Natural killer cell (primary cell): ENCODE data around the gene CCDC9B. TPM values are rescaled to one million over a fixed set of nuclear protein-coding genes. Genes with fewer than 3 reads are reported as not detected.

Experiments used
- ATAC-seq, 3 donors: fragments of 150-1000 bp in 2 of 3; fragments of 200-7000 bp in 1 of 3; cut with Tn5 transposase; 1 replicate in 1 of 3; 2 replicates in 2 of 3; pipeline ENCODE4 v1.10.0; 2021; ENCODE audit warnings: mild to moderate bottlenecking in 2 of 3, moderate library complexity in 2 of 3
- DNase-seq, 2 donors: peaks; one replicate each; pipeline versions ENCODE4 v3.0.0 to v3.0.0-alpha.2; 2013 to 2021; ENCODE audit warnings: mixed read lengths in 1 of 2
- H3K27ac ChIP-seq: one replicate; pipeline ENCODE4 v1.5.1; 2013; ENCODE audit warnings: mild to moderate bottlenecking, low read length
- H3K27me3 ChIP-seq: one replicate; pipeline ENCODE4 v1.6.1; 2013; ENCODE audit warnings: low read length; ENCODE audit not compliant: control insufficient read depth, insufficient read depth
- H3K36me3 ChIP-seq: one replicate; pipeline ENCODE4 v1.6.1; 2013; ENCODE audit warnings: low read length; ENCODE audit not compliant: control insufficient read depth, insufficient read depth
- H3K4me1 ChIP-seq: one replicate; pipeline ENCODE4 v1.6.1; 2013; ENCODE audit warnings: low read length; ENCODE audit not compliant: control insufficient read depth, insufficient read depth
- H3K4me3 ChIP-seq: one replicate; pipeline ENCODE4 v1.5.1; 2013; ENCODE audit warnings: low read length
- H3K9me3 ChIP-seq: one replicate; pipeline ENCODE4 v1.6.1; 2013; ENCODE audit warnings: low read length; ENCODE audit not compliant: control insufficient read depth, insufficient read depth
- H3K27ac Mint-ChIP-seq, 2 donors: one replicate each; pipeline ENCODE4 v1.8.0; 2022; ENCODE audit warnings: mild to moderate bottlenecking in 2 of 2, mixed read lengths in 2 of 2, moderate library complexity in 1 of 2
- H3K27me3 Mint-ChIP-seq, 2 donors: one replicate each; pipeline ENCODE4 v1.8.0; 2022; ENCODE audit warnings: low read depth in 2 of 2, mixed read lengths in 2 of 2
- H3K36me3 Mint-ChIP-seq: one replicate; pipeline ENCODE4 v1.8.0; 2022; ENCODE audit warnings: mixed read lengths
- H3K4me1 Mint-ChIP-seq, 2 donors: one replicate each; pipeline ENCODE4 v1.8.0; 2022; ENCODE audit warnings: mixed read lengths in 2 of 2
- H3K4me3 Mint-ChIP-seq: one replicate; pipeline ENCODE4 v1.8.0; 2022; ENCODE audit warnings: mild to moderate bottlenecking, moderate library complexity, mixed read lengths
- H3K9me3 Mint-ChIP-seq, 2 donors: one replicate each; pipeline ENCODE4 v1.8.0; 2022; ENCODE audit warnings: mixed read lengths in 2 of 2
- CTCF ChIP-seq: fragments of 200-600 bp; IDR thresholded peaks from one replicate; pipeline ENCODE4 v1.8.0; 2022; ENCODE audit warnings: antibody characterized with exemption
- WGBS: methylation state at CpG from one replicate; pipeline ENCODE4 v1.1.7; 2013; ENCODE audit warnings: missing lambda C conversion rate; ENCODE audit not compliant: insufficient coverage; 5-methylcytosine and 5-hydroxymethylcytosine counted together
- intact Hi-C: fragments of 100-400 bp; cut with micrococcal nuclease; formaldehyde crosslinking; loops from one replicate; pipeline ENCODE4 v1.14.2; 2022
- total RNA-seq, 4 donors: library from RNA; stranded (reverse); fragments of 120-200 nt in 1 of 4; gene quantifications; one replicate each; pipeline versions ENCODE4 v1.2.3 to v1.2.4, GENCODE V29; 2013 to 2022

Gene CCDC9B
- total RNA-seq, 3 donors from 2014 or later (not counting 1 experiment from before 2014, with no cell fraction given), result 4.4 to 5.3 (median 4.7) TPM

- Histone ChIP-seq H3K9me3 (no peaks in the 10 kb centered on the region), H3K36me3 (peaks cover 43% of the 10 kb centered on the region), H3K27ac (no peak overlapping the region), H3K27me3 (no peaks in the 10 kb centered on the region), H3K4me3 (no peak overlapping the region), H3K4me1 (peaks cover 52% of the 10 kb centered on the region)
- H3K4me1 Mint-ChIP-seq, result peaks cover 51 to 66% of the 10 kb centered on the region in 2 donors
- intact Hi-C loops, result no loop called here
- TF ChIP-seq CTCF, result no peak
- 94% methylated on average over 4 of the region's 4 CpGs for WGBS
- ATAC-seq (no peak), DNase-seq (no peak)
- H3K9me3 Mint-ChIP-seq, result no peaks in the 10 kb centered on the region
- no peak overlapping the region for H3K27ac Mint-ChIP-seq
- H3K36me3 Mint-ChIP-seq, result no peaks in the 10 kb centered on the region
- peak overlapping the region; percentile 21 for H3K4me3 Mint-ChIP-seq
- no peaks in the 10 kb centered on the region for H3K27me3 Mint-ChIP-seq
Observed at GRCh38 chr15:40305281-40305680, 35.5 kb downstream of the CCDC9B start.

GRCh38 chr15:40303576-40303975 lies 37.2 kb downstream of the CCDC9B start:
- Histone ChIP-seq H3K9me3 (no peaks in the 10 kb centered on the region), H3K36me3 (peaks cover 57% of the 10 kb centered on the region), H3K27ac (no peak overlapping the region), H3K4me3 (no peak overlapping the region), H3K4me1 (peaks cover 37% of the 10 kb centered on the region), H3K27me3 (no peaks in the 10 kb centered on the region)
- H3K4me3 Mint-ChIP-seq, result no peak overlapping the region
- no peaks in the 10 kb centered on the region for H3K27me3 Mint-ChIP-seq
- H3K36me3 Mint-ChIP-seq, result peaks cover 8% of the 10 kb centered on the region
- DNase-seq, result no peak
- peak overlapping the region in 1 of 2 donors; percentile 63 for H3K27ac Mint-ChIP-seq
- WGBS, result 97% methylated on average over 2 of the region's 2 CpGs
- TF ChIP-seq CTCF, result no peak
- no peaks in the 10 kb centered on the region for H3K9me3 Mint-ChIP-seq
- no peak for ATAC-seq
- peaks cover 45 to 50% of the 10 kb centered on the region in 2 donors for H3K4me1 Mint-ChIP-seq
- intact Hi-C loops, result no loop called here

GRCh38 chr15:40302981-40303380 lies 37.8 kb downstream of the CCDC9B start:
- no peak overlapping the region for H3K4me3 ChIP-seq
- WGBS, result 97% methylated on average over 10 of the region's 11 CpGs
- ATAC-seq (no peak), DNase-seq (no peak)
- no peaks in the 10 kb centered on the region for H3K27me3 ChIP-seq
- Mint-ChIP-seq H3K9me3 (no peaks in the 10 kb centered on the region), H3K36me3 (peaks cover 8% of the 10 kb centered on the region), H3K4me1 (peaks cover 44 to 47% of the 10 kb centered on the region in 2 donors), H3K27ac (peak overlapping the region in 1 of 2 donors; percentile 63), H3K27me3 (no peaks in the 10 kb centered on the region), H3K4me3 (no peak overlapping the region)
- peaks cover 35% of the 10 kb centered on the region for H3K4me1 ChIP-seq
- intact Hi-C loops, result no loop called here
- H3K36me3 ChIP-seq, result peaks cover 63% of the 10 kb centered on the region
- H3K27ac ChIP-seq, result no peak overlapping the region
- H3K9me3 ChIP-seq, result no peaks in the 10 kb centered on the region
- no peak for TF ChIP-seq CTCF

- Mint-ChIP-seq H3K27ac (no peak overlapping the region), H3K36me3 (peaks cover 8% of the 10 kb centered on the region), H3K9me3 (no peaks in the 10 kb centered on the region), H3K27me3 (no peaks in the 10 kb centered on the region), H3K4me1 (peaks cover 44 to 46% of the 10 kb centered on the region in 2 donors), H3K4me3 (no peak overlapping the region)
- intact Hi-C loops, result no loop called here
- Histone ChIP-seq H3K36me3 (peaks cover 69% of the 10 kb centered on the region), H3K4me3 (no peak overlapping the region), H3K4me1 (peaks cover 33% of the 10 kb centered on the region), H3K27me3 (no peaks in the 10 kb centered on the region), H3K27ac (no peak overlapping the region), H3K9me3 (no peaks in the 10 kb centered on the region)
- DNase-seq, result no peak
- TF ChIP-seq CTCF, result no peak
- ATAC-seq, result no peak
- WGBS, result 95% methylated on average over 19 of the region's 19 CpGs
Observed at GRCh38 chr15:40302288-40302886, 38.4 kb downstream of the CCDC9B start.
